Measurements from ENCODE around the gene TMOD1. TPM values are rescaled to one million over a fixed set of nuclear protein-coding genes. Genes with fewer than 3 reads are reported as not detected.

Gene TMOD1
- total and polyA plus RNA-seq, 2 donors = 0.42 to 4.2 TPM

DNA sequence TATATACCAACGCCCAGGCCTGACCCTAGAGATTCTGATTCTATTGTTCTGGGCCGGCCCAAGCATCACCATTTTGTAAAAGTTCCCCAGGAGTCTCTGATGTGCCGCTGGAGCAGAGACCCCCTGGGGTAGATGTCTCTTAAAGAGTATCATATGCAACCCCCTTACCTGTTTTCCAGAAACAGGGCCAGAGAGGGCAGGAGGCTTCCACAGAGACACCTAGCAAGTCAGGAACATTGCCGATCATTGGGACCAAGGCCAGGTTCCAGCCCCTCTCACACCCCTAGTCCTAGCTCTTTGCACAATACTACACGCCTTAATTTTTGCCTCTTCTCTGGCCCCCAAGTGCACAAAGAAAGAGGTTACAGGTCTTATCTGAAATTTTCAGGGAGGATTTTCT is 63.8 kb downstream of the TMOD1 start:
- no peak for DNase-seq (ENCODE audit: low read depth in 6 of 9, low spot score in 9 of 9)
- 92% methylated on average over 5 of the region's 5 CpGs for WGBS
- no peak overlapping the region for H3K27ac ChIP-seq (ENCODE audit: low read depth in 1 of 2, low read length in 1 of 2)

DNA sequence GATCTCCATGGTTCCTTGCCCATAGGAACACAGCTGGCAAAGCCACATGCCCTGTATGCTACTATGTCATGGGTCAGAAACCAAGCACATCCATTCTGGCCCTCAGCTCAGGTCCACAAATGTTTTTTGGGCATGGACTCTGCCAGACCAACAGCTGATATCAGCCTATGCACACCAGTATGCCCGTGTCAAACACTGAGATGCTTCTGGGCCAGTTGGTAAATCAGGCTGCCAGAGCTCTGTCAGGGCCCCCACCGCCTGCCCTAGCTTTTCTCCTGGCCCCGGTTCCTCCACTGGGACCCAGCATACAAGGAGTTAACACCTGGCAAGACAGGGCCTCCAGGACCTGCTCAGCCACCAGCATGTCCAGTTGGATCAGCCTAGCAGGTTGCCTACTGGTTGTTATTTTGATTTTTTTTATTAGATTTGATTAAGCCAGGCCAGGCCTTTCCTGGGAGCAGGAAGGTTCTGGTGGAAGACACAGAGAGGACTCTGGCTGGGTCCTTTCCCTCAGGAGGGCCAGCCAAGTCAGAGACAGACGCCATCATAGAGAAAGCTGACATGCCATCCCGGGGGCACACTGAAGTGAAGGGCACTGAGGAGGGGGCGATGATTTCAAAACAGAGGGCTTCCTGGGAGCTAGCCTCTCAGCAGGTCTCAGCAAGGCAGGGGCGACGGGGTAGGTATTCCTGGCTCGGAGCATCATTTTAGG is 65.9 kb downstream of the TMOD1 start:
- H3K4me3 ChIP-seq (ENCODE audit: low read length in 2 of 2) = no peak overlapping the region
- no peaks in the 10 kb centered on the region for H3K4me1 ChIP-seq (ENCODE audit: control insufficient read depth in 2 of 2, insufficient read depth in 2 of 2, low read length in 2 of 2)
- H3K27ac ChIP-seq (ENCODE audit: low read depth in 1 of 2, low read length in 1 of 2) = no peak overlapping the region
- H3K36me3 ChIP-seq (ENCODE audit: control insufficient read depth in 2 of 2, insufficient read depth in 2 of 2, low read length in 1 of 2) = no peaks in the 10 kb centered on the region
- 92% methylated on average over 9 of the region's 9 CpGs for WGBS
- H3K27me3 ChIP-seq (ENCODE audit: control insufficient read depth in 2 of 2, insufficient read depth in 1 of 2, low read length in 1 of 2) = peaks cover 0 to under 1% of the 10 kb centered on the region in 2 donors
- no peaks in the 10 kb centered on the region for H3K9me3 ChIP-seq (ENCODE audit: control insufficient read depth in 2 of 2, insufficient read depth in 1 of 2, low read length in 1 of 2)
- no peak for DNase-seq (ENCODE audit: low read depth in 6 of 9, low spot score in 9 of 9)

More for the DNA sequence above, 63.8 kb downstream of the TMOD1 start:
- Histone ChIP-seq H3K27me3 (ENCODE audit: control insufficient read depth in 2 of 2, insufficient read depth in 1 of 2, low read length in 1 of 2) (no peaks in the 10 kb centered on the region), H3K4me1 (ENCODE audit: control insufficient read depth in 2 of 2, insufficient read depth in 2 of 2, low read length in 2 of 2) (no peaks in the 10 kb centered on the region), H3K36me3 (ENCODE audit: control insufficient read depth in 2 of 2, insufficient read depth in 2 of 2, low read length in 1 of 2) (no peaks in the 10 kb centered on the region), H3K4me3 (ENCODE audit: low read length in 2 of 2) (no peak overlapping the region), H3K9me3 (ENCODE audit: control insufficient read depth in 2 of 2, insufficient read depth in 1 of 2, low read length in 1 of 2) (no peaks in the 10 kb centered on the region)

DNA sequence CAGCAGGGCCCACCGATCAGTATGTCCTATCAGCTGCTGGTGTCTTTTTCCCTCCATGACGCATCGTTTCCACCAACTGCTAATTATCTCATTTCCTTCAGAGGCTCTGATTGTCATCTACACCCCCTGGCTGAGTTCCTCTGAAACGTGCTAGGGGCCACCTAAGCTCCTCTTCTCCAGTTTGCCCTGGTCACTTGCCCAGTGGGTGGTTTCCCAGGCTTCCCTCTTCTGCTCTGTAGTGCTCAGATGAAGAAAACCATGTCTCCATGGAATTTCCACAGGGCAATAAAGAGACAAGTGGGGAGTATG is 66.4 kb downstream of the TMOD1 start:
- H3K4me1 ChIP-seq (ENCODE audit: control insufficient read depth in 2 of 2, insufficient read depth in 2 of 2, low read length in 2 of 2) = no peaks in the 10 kb centered on the region
- DNase-seq (ENCODE audit: low read depth in 6 of 9, low spot score in 9 of 9) = no peak
- H3K4me3 ChIP-seq (ENCODE audit: low read length in 2 of 2) = no peak overlapping the region
- 59% methylated on average over 4 of the region's 4 CpGs for WGBS
- no peaks in the 10 kb centered on the region for H3K9me3 ChIP-seq (ENCODE audit: control insufficient read depth in 2 of 2, insufficient read depth in 1 of 2, low read length in 1 of 2)
- H3K27ac ChIP-seq (ENCODE audit: low read depth in 1 of 2, low read length in 1 of 2) = no peak overlapping the region
- no peaks in the 10 kb centered on the region for H3K36me3 ChIP-seq (ENCODE audit: control insufficient read depth in 2 of 2, insufficient read depth in 2 of 2, low read length in 1 of 2)
- H3K27me3 ChIP-seq (ENCODE audit: control insufficient read depth in 2 of 2, insufficient read depth in 1 of 2, low read length in 1 of 2) = peaks cover 0 to 2% of the 10 kb centered on the region in 2 donors

DNA sequence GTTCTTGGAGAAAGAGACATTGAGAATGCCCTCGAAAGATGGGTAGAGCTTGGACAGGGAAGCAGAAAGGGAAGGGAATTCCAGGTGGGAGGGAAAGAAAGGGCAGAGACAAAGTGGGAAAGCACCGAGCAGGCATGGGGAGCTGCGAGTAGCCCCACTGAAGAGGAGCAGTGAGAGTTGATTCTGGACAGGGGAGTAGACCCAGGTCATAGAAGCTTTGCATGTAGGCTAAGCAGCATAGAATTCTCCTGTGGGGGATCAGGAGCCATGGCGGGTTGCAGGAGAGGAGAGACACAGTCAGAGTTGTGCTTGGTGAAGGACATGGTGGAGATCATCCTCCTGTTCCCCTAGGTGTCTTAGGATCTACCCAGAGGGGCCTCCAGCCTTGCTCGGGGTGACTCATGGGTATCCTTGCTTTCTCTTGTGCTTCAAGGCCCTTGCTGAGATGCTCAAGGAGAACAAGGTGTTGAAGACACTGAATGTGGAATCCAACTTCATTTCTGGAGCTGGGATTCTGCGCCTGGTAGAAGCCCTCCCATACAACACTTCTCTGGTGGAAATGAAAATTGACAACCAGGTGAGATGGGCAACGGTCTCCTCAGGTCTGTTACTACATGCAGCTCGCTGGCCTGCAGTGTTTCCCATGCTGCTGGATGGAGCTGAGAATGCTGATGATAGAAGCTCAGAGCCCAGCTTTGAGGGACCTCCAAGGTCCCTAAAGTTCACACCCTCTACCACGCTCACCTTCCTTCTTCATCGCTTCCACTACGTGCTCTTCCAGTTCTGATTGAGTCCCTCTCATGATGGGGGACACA is 67.2 kb downstream of the TMOD1 start:
- Histone ChIP-seq H3K4me3 (ENCODE audit: low read length in 2 of 2) (no peak overlapping the region), H3K36me3 (ENCODE audit: control insufficient read depth in 2 of 2, insufficient read depth in 2 of 2, low read length in 1 of 2) (no peaks in the 10 kb centered on the region), H3K27me3 (ENCODE audit: control insufficient read depth in 2 of 2, insufficient read depth in 1 of 2, low read length in 1 of 2) (peaks cover 0 to 2% of the 10 kb centered on the region in 2 donors), H3K27ac (ENCODE audit: low read depth in 1 of 2, low read length in 1 of 2) (no peak overlapping the region), H3K4me1 (ENCODE audit: control insufficient read depth in 2 of 2, insufficient read depth in 2 of 2, low read length in 2 of 2) (no peaks in the 10 kb centered on the region), H3K9me3 (ENCODE audit: control insufficient read depth in 2 of 2, insufficient read depth in 1 of 2, low read length in 1 of 2) (no peaks in the 10 kb centered on the region)
- 97% methylated on average over 11 of the region's 11 CpGs for WGBS
- DNase-seq (ENCODE audit: low read depth in 6 of 9, low spot score in 9 of 9) = no peak

DNA sequence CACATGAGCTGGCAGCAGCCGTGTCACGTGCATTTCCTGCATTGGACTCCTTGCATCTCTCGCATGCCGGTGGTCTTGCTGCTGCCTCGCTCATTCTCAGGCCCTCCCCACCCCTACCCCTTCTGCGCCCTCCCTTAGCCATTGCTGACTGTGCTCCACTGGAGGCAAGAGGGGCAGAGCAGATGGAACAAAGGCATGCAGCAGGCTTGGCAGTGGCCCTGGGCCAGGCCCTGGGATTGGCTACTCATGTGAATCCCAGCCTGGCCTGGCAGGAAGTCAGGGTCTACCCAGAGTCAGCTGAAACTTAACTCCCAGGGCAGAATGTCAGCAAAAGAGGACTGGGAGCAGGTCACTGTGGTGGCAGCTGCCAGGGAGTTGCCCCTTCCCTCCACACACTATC is 69.4 kb downstream of the TMOD1 start:
- DNase-seq (ENCODE audit: low read depth in 6 of 9, low spot score in 9 of 9) = no peak
- Histone ChIP-seq H3K9me3 (ENCODE audit: control insufficient read depth in 2 of 2, insufficient read depth in 1 of 2, low read length in 1 of 2) (no peaks in the 10 kb centered on the region), H3K27me3 (ENCODE audit: control insufficient read depth in 2 of 2, insufficient read depth in 1 of 2, low read length in 1 of 2) (peaks cover 0 to 2% of the 10 kb centered on the region in 2 donors), H3K4me3 (ENCODE audit: low read length in 2 of 2) (no peak overlapping the region), H3K4me1 (ENCODE audit: control insufficient read depth in 2 of 2, insufficient read depth in 2 of 2, low read length in 2 of 2) (no peaks in the 10 kb centered on the region), H3K27ac (ENCODE audit: low read depth in 1 of 2, low read length in 1 of 2) (no peak overlapping the region), H3K36me3 (ENCODE audit: control insufficient read depth in 2 of 2, insufficient read depth in 2 of 2, low read length in 1 of 2) (no peaks in the 10 kb centered on the region)
- 97% methylated on average over 6 of the region's 6 CpGs for WGBS

DNA sequence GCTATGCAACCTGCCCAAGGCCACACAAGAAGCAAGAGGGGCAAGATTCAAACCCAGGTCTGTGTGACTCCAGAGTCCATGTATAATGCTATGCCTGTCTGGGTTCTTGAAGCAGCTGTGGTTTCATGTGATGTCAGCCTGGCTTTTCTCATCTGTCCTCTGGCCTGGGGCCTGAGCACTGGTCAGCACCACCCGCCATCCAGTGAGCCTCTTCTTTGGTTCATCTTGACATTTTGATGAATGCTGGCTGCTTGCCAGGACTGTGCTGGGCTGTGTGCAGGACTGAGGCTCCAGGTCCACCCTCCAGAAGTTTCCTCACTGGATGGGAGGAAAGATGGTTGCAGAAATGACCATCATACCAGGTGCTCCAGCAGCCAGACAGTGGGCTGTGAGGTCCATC is 70.2 kb downstream of the TMOD1 start:
- 98% methylated on average over 1 of the region's 1 CpG for WGBS
- no peak for DNase-seq (ENCODE audit: low read depth in 6 of 9, low spot score in 9 of 9)
- Histone ChIP-seq H3K9me3 (ENCODE audit: control insufficient read depth in 2 of 2, insufficient read depth in 1 of 2, low read length in 1 of 2) (no peaks in the 10 kb centered on the region), H3K4me1 (ENCODE audit: control insufficient read depth in 2 of 2, insufficient read depth in 2 of 2, low read length in 2 of 2) (no peaks in the 10 kb centered on the region), H3K4me3 (ENCODE audit: low read length in 2 of 2) (no peak overlapping the region), H3K36me3 (ENCODE audit: control insufficient read depth in 2 of 2, insufficient read depth in 2 of 2, low read length in 1 of 2) (no peaks in the 10 kb centered on the region), H3K27ac (ENCODE audit: low read depth in 1 of 2, low read length in 1 of 2) (no peak overlapping the region), H3K27me3 (ENCODE audit: control insufficient read depth in 2 of 2, insufficient read depth in 1 of 2, low read length in 1 of 2) (peaks cover 0 to 2% of the 10 kb centered on the region in 2 donors)

DNA sequence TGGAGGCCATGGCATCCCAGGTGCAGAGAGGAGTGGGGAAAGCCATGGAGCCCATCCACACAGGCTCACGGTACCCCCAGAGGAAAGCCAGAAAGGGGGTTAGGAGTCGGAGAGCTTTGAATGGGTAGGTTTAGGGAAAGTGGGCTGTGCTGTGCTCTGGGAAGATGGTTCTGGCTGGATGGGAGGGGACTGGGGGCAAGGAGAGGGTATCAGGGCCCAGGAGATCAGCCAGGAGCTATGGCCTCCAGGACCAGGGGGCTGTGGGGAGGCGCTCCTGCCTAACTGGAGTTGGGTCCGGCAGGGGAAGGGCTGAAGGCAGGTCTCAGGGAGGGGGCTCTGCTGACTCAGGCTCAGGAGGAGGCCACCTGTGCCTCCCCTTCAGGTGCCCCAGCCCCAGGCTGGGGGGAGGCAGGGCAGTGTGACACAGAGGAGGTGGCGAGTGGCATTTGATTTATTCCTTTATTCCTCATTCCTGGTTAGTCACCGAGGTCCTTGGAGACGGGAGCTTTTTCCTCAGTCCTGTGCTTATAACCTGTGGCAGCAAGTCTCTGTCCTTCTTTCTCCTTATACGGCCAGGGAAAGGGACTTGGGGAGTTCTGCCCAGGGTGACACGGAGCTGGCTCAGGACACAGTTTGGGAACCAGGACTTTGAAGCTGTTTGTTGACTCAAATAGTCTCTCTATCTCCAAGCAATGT is 70.9 kb downstream of the TMOD1 start:
- no peaks in the 10 kb centered on the region for H3K4me1 ChIP-seq (ENCODE audit: control insufficient read depth in 2 of 2, insufficient read depth in 2 of 2, low read length in 2 of 2)
- WGBS = 89% methylated on average over 9 of the region's 9 CpGs
- H3K27ac ChIP-seq (ENCODE audit: low read depth in 1 of 2, low read length in 1 of 2) = no peak overlapping the region
- peaks cover 0 to 2% of the 10 kb centered on the region in 2 donors for H3K27me3 ChIP-seq (ENCODE audit: control insufficient read depth in 2 of 2, insufficient read depth in 1 of 2, low read length in 1 of 2)
- no peaks in the 10 kb centered on the region for H3K36me3 ChIP-seq (ENCODE audit: control insufficient read depth in 2 of 2, insufficient read depth in 2 of 2, low read length in 1 of 2)
- DNase-seq (ENCODE audit: low read depth in 6 of 9, low spot score in 9 of 9) = no peak
- H3K9me3 ChIP-seq (ENCODE audit: control insufficient read depth in 2 of 2, insufficient read depth in 1 of 2, low read length in 1 of 2) = no peaks in the 10 kb centered on the region
- H3K4me3 ChIP-seq (ENCODE audit: low read length in 2 of 2) = no peak overlapping the region

DNA sequence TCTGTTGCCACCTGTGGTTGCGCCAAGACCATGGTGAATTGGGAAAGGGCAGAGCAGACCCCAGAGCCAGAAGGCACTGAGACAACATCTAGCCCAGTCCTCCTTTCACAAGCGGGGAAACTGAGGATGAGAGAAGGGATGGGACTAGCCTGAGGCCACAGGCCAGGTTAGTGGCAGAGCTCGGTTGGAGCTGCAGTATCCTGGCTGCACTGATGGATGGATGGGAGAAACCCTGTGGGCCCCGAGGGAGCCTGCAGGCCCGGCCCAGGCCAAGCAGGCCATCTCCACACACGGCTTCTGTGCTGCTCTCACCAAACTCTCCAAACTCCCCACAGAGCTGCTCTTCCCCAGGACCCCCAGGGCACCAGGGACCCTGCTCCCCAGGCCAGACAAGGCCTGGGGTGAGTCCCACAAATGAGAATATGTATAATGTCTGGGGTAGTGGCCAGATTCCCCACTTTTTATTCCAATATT is 71.5 kb downstream of the TMOD1 start:
- H3K4me1 ChIP-seq (ENCODE audit: control insufficient read depth in 2 of 2, insufficient read depth in 2 of 2, low read length in 2 of 2) = no peaks in the 10 kb centered on the region
- no peak overlapping the region for H3K27ac ChIP-seq (ENCODE audit: low read depth in 1 of 2, low read length in 1 of 2)
- WGBS = 93% methylated on average over 6 of the region's 6 CpGs
- no peaks in the 10 kb centered on the region for H3K36me3 ChIP-seq (ENCODE audit: control insufficient read depth in 2 of 2, insufficient read depth in 2 of 2, low read length in 1 of 2)
- H3K27me3 ChIP-seq (ENCODE audit: control insufficient read depth in 2 of 2, insufficient read depth in 1 of 2, low read length in 1 of 2) = peaks cover 0 to 2% of the 10 kb centered on the region in 2 donors
- no peaks in the 10 kb centered on the region for H3K9me3 ChIP-seq (ENCODE audit: control insufficient read depth in 2 of 2, insufficient read depth in 1 of 2, low read length in 1 of 2)
- no peak for DNase-seq (ENCODE audit: low read depth in 6 of 9, low spot score in 9 of 9)
- H3K4me3 ChIP-seq (ENCODE audit: low read length in 2 of 2) = no peak overlapping the region

Measured in thymus (tissue), 11 donors.